C4-2B (cell line): ENCODE measurements around the gene TLE7.

Experiments
- H3K27ac ChIP-seq: fragments of 450-650 bp; 2 replicates; pipeline ENCODE4 v1.5.1; 2017
- ZFX ChIP-seq: fragments of 450-650 bp; IDR thresholded peaks from 2 replicates; pipeline ENCODE4 v1.6.1; 2017
- TF ChIP-seq, protein P1 (sequence below): fragments of 450-650 bp; conservative IDR thresholded peaks from 2 replicates; pipeline ENCODE4 v1.5.1; 2017; ENCODE audit warnings: mild to moderate bottlenecking

The TLE7 gene

DNA sequence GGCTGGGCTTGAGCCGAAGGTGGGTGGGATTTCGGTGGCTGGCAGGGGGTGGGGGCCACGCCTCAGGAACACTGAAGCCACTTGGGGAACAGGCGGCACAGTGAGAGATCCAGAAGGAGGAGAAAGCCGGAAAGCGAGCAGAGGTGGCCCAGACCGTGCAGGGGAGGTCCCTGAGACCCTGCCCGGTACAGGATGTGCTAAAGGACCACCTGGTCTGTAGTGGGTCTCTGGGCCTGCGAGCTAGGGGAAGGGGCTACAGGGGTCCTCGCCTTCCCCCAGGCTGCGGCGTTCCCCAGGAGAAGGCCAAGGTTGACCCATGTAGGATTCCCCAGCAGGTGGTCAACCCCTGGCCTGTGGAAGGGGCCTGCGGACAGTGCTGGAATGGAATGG is at the start of gene TLE7:
TLE7 (minus strand) TSS at position 4 of the 390 bp plus-strand sequence. CDS start 8,730 bp downstream, outside the sequence.
- no peak for TF ChIP-seq ZFX
- TF ChIP-seq, protein P1, sequence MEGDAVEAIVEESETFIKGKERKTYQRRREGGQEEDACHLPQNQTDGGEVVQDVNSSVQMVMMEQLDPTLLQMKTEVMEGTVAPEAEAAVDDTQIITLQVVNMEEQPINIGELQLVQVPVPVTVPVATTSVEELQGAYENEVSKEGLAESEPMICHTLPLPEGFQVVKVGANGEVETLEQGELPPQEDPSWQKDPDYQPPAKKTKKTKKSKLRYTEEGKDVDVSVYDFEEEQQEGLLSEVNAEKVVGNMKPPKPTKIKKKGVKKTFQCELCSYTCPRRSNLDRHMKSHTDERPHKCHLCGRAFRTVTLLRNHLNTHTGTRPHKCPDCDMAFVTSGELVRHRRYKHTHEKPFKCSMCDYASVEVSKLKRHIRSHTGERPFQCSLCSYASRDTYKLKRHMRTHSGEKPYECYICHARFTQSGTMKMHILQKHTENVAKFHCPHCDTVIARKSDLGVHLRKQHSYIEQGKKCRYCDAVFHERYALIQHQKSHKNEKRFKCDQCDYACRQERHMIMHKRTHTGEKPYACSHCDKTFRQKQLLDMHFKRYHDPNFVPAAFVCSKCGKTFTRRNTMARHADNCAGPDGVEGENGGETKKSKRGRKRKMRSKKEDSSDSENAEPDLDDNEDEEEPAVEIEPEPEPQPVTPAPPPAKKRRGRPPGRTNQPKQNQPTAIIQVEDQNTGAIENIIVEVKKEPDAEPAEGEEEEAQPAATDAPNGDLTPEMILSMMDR = no peak
- no peak within 1 kb of the TSS for H3K27ac ChIP-seq

- no peak overlapping the region for H3K27ac ChIP-seq
- TF ChIP-seq, protein P1 = no peak
- TF ChIP-seq ZFX = no peak
Observed at GRCh38 chr16:71491054-71491453, 49.2 kb upstream of the TLE7 start.

- no peak overlapping the region for H3K27ac ChIP-seq
- TF ChIP-seq, protein P1 = no peak
- TF ChIP-seq ZFX = no peak
Observed at GRCh38 chr16:71490361-71490760, 48.5 kb upstream of the TLE7 start.

GRCh38 chr16:71489122-71489521 is 47.3 kb upstream of the TLE7 start, which contains the start of gene ZNF19:
Gene ZNF19 (minus strand): TSS chr16:71489324. CDS start chr16:71482114, 7,210 bp downstream.
- no peak within 1 kb of the TSS for H3K27ac ChIP-seq
- TF ChIP-seq ZFX = no peak
- TF ChIP-seq, protein P1 = no peak

DNA sequence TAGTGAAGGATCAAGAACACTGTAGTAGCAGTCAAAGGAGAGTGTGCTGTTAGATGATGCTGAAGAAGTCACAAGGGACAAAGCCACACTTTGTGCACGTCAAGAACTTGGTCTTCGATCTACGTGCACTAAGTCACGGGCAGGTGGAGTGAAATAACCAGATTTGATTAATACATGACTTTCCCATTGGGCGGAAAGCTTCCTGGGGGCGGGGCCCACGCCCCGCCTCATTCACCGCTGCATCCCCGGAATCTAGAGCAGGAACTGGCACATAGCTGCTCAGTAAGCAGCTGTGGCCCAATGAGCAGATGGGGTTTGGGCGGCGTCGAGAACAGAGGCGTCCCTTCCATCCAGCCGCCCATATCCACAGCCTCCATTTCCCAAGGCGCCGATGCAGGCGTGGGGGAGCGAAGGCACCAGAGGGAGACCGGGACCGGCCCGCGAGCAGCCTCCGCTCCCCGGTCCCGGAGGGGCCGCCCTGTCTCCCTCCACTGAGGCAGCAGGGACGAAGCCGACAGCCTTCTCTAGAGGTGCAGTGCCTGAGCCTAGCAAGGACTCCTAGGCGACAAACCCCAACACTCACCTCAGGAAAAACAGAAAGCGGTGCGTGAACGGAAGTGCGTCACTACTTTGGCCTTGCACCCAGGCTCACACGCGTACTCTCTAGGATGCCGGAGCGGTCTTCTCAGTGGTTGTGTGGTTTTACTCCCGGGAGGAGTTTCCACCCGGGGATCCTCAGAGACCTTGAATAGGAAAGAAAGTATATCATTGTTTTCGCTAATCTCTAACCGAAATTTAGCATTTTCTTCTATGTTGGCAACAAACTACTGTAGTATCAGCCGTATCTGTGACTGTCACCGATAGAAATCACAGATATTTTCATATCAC is 42.4 kb upstream of the TLE7 start:
- TF ChIP-seq, protein P1 = no peak
- TF ChIP-seq ZFX = no peak
- H3K27ac ChIP-seq = peak overlapping the region; percentile 64

GRCh38 chr16:71482569-71482968 is 40.7 kb upstream of the TLE7 start:
- TF ChIP-seq, protein P1 = no peak
- TF ChIP-seq ZFX = no peak
- no peak overlapping the region for H3K27ac ChIP-seq

GRCh38 chr16:71480956-71481355 is 39.1 kb upstream of the TLE7 start:
- H3K27ac ChIP-seq = no peak overlapping the region
- TF ChIP-seq ZFX = no peak
- TF ChIP-seq, protein P1 = no peak
